H9 (cell line): Measurements from ENCODE around the gene ZDHHC3. TPM values are rescaled to one million over a fixed set of nuclear protein-coding genes. Genes with fewer than 3 reads are reported as not detected.

Source experiments
- DNase-seq: peaks from one replicate; pipeline ENCODE4 v3.0.0-alpha.2; 2017
- H2AFZ ChIP-seq: one replicate; pipeline ENCODE4 v1.6.1; 2013; ENCODE audit warnings: mild to moderate bottlenecking, low read length, control low read depth, moderate library complexity
- H2AK5ac ChIP-seq: 2 replicates; pipeline ENCODE4 v1.6.1; 2013; ENCODE audit warnings: low read length, control low read depth, mixed read lengths; ENCODE audit not compliant: insufficient read length
- H2BK120ac ChIP-seq: one replicate; pipeline ENCODE4 v1.6.1; 2013; ENCODE audit warnings: low read depth, mild to moderate bottlenecking, low read length, control low read depth, inconsistent platforms; ENCODE audit not compliant: poor library complexity, severe bottlenecking
- H2BK12ac ChIP-seq: 2 replicates; pipeline ENCODE4 v1.6.1; 2013; ENCODE audit warnings: low read length, control low read depth, mixed read lengths, low read depth; ENCODE audit not compliant: insufficient read length
- H2BK15ac ChIP-seq: 2 replicates; pipeline ENCODE4 v1.6.1; 2013; ENCODE audit warnings: low read depth, low read length, control low read depth
- H2BK20ac ChIP-seq: one replicate; pipeline ENCODE4 v1.6.1; 2013; ENCODE audit warnings: low read depth, mild to moderate bottlenecking, low read length, control low read depth, inconsistent platforms; ENCODE audit not compliant: poor library complexity, severe bottlenecking
- H2BK5ac ChIP-seq: 2 replicates; pipeline ENCODE4 v1.6.1; 2013; ENCODE audit warnings: low read length, control low read depth, mixed read lengths; ENCODE audit not compliant: insufficient read length
- H3K14ac ChIP-seq: 2 replicates; pipeline ENCODE4 v1.6.1; 2013; ENCODE audit warnings: low read length, control low read depth; ENCODE audit not compliant: insufficient read depth
- H3K18ac ChIP-seq: 2 replicates; pipeline ENCODE4 v1.6.1; 2013; ENCODE audit warnings: low read depth, mild to moderate bottlenecking, mixed read lengths, low read length, control low read depth; ENCODE audit not compliant: insufficient read length
- H3K23ac ChIP-seq: 2 replicates; pipeline ENCODE4 v1.6.1; 2013; ENCODE audit warnings: low read length, control low read depth, mixed read lengths, low read depth; ENCODE audit not compliant: insufficient read length
- H3K23me2 ChIP-seq: 2 replicates; pipeline ENCODE4 v1.6.1; 2013; ENCODE audit warnings: low read depth, mild to moderate bottlenecking, mixed read lengths, low read length, control low read depth; ENCODE audit not compliant: insufficient read length, poor library complexity, severe bottlenecking
- H3K27ac ChIP-seq: 2 replicates; pipeline ENCODE4 v1.5.1; 2013; ENCODE audit warnings: low read length, control low read depth, mixed read lengths, low read depth; ENCODE audit not compliant: insufficient read length
- H3K27me3 ChIP-seq: 2 replicates; pipeline ENCODE4 v1.6.1; 2013; ENCODE audit warnings: low read length, control low read depth, inconsistent platforms; ENCODE audit not compliant: insufficient read depth
- H3K4ac ChIP-seq: 2 replicates; pipeline ENCODE4 v1.6.1; 2013; ENCODE audit warnings: low read depth, mild to moderate bottlenecking, control low read depth, inconsistent platforms, low read length, moderate library complexity
- H3K4me1 ChIP-seq: 2 replicates; pipeline ENCODE4 v1.6.1; 2013; ENCODE audit warnings: low read length, control low read depth, inconsistent platforms; ENCODE audit not compliant: insufficient read depth
- H3K4me2 ChIP-seq: 2 replicates; pipeline ENCODE4 v1.6.1; 2013; ENCODE audit warnings: low read length, control low read depth, mixed read lengths; ENCODE audit not compliant: insufficient read length, insufficient read depth
- H3K56ac ChIP-seq: 2 replicates; pipeline ENCODE4 v1.6.1; 2013; ENCODE audit warnings: low read depth, mild to moderate bottlenecking, mixed read lengths, low read length, control low read depth; ENCODE audit not compliant: insufficient read length
- H3K79me1 ChIP-seq: 2 replicates; pipeline ENCODE4 v1.6.1; 2013; ENCODE audit warnings: low read depth, mild to moderate bottlenecking, moderate library complexity, low read length, control low read depth, inconsistent platforms; ENCODE audit not compliant: insufficient read depth, poor library complexity, severe bottlenecking
- H3K79me2 ChIP-seq: 2 replicates; pipeline ENCODE4 v1.6.1; 2013; ENCODE audit warnings: low read length, control low read depth, inconsistent platforms; ENCODE audit not compliant: insufficient read depth
- H3K9ac ChIP-seq: 2 replicates; pipeline ENCODE4 v1.6.1; 2013; ENCODE audit warnings: low read length, control low read depth, mixed read lengths; ENCODE audit not compliant: insufficient read length; ENCODE audit errors: extremely low read depth
- H3K9me3 ChIP-seq: one replicate; pipeline ENCODE4 v1.6.1; 2013; ENCODE audit warnings: low read depth, low read length, inconsistent platforms; ENCODE audit not compliant: control insufficient read depth
- H3T11ph ChIP-seq: one replicate; pipeline ENCODE4 v1.6.1; 2013; ENCODE audit warnings: mild to moderate bottlenecking, low read length, control low read depth, inconsistent platforms
- H4K20me1 ChIP-seq: one replicate; pipeline ENCODE4 v1.6.1; 2013; ENCODE audit not compliant: control insufficient read depth, insufficient read length, insufficient read depth
- H4K5ac ChIP-seq: 2 replicates; pipeline ENCODE4 v1.6.1; 2013; ENCODE audit warnings: low read depth, mild to moderate bottlenecking, mixed read lengths, low read length, control low read depth; ENCODE audit not compliant: insufficient read length
- H4K8ac ChIP-seq: replicated peaks from 2 replicates; pipeline ENCODE4 v1.6.1; 2013; ENCODE audit warnings: low read length, control low read depth, mixed read lengths, low read depth; ENCODE audit not compliant: insufficient read length
- H4K91ac ChIP-seq: 2 replicates; pipeline ENCODE4 v1.6.1; 2013; ENCODE audit warnings: low read depth, mild to moderate bottlenecking, moderate library complexity, mixed read lengths, low read length, control low read depth; ENCODE audit not compliant: insufficient read length
- H3K27ac Mint-ChIP-seq, 3 experiments: 2 replicates in 2 of 3; 3 replicates in 1 of 3; pipeline ENCODE4 v1.8.0; 2020 to 2021; ENCODE audit warnings: mixed read lengths in 3 of 3, mild to moderate bottlenecking in 1 of 3, moderate library complexity in 1 of 3
- H3K27me3 Mint-ChIP-seq: 2 replicates; pipeline ENCODE4 v1.8.0; 2021; ENCODE audit warnings: low read depth, mild to moderate bottlenecking, moderate library complexity, mixed read lengths
- H3K36me3 Mint-ChIP-seq, 3 experiments: 2 replicates in 2 of 3; 3 replicates in 1 of 3; pipeline ENCODE4 v1.8.0; 2020 to 2021; ENCODE audit warnings: low read depth in 3 of 3, mixed read lengths in 3 of 3; ENCODE audit not compliant: insufficient read depth in 1 of 3
- H3K4me1 Mint-ChIP-seq, 2 experiments: 2 replicates each; pipeline ENCODE4 v1.8.0; 2020; ENCODE audit warnings: mixed read lengths in 2 of 2
- H3K4me3 Mint-ChIP-seq, 2 experiments: 2 replicates in 1 of 2; 3 replicates in 1 of 2; pipeline ENCODE4 v1.8.0; 2020 to 2021; ENCODE audit warnings: mild to moderate bottlenecking in 2 of 2, mixed read lengths in 2 of 2, moderate library complexity in 1 of 2
- H3K9me3 Mint-ChIP-seq, 2 experiments: 2 replicates in 1 of 2; 3 replicates in 1 of 2; pipeline ENCODE4 v1.8.0; 2020; ENCODE audit warnings: mild to moderate bottlenecking in 2 of 2, mixed read lengths in 2 of 2, moderate library complexity in 1 of 2
- CTCF ChIP-seq: fragments of 200-600 bp; sonication (generic); conservative IDR thresholded peaks from 3 replicates; pipeline ENCODE4 v1.8.0; 2021; ENCODE audit warnings: antibody characterized with exemption, mild to moderate bottlenecking
- WGBS: extraction: QIAGEN DNeasy Blood & Tissue Kit; methylation state at CpG from one replicate; pipeline ENCODE4 v1.1.7; 2013; ENCODE audit warnings: missing lambda C conversion rate, low lambda C conversion rate, mixed read lengths; ENCODE audit not compliant: insufficient read length; ENCODE audit errors: extremely low coverage; 5-methylcytosine and 5-hydroxymethylcytosine counted together
- total RNA-seq: library from RNA; stranded (reverse); gene quantifications from 2 replicates; pipeline ENCODE4 v1.2.1, GENCODE V29; 2021

Gene ZDHHC3
- total RNA-seq, 1 experiment from 2014 or later = 71.3 TPM

- WGBS = no CpG with 5 or more reads among the region's 4 CpGs
- H3K4me1 Mint-ChIP-seq = peaks cover 26 to 28% of the 10 kb centered on the region in 2 experiments
- H4K8ac ChIP-seq = no peak overlapping the region
- H3K27ac Mint-ChIP-seq = no peak overlapping the region
- H4K5ac ChIP-seq = no peak overlapping the region
- no peaks in the 10 kb centered on the region; a peak in 1 of 5 replicates for H3K9me3 Mint-ChIP-seq
- no peak overlapping the region for H2BK15ac ChIP-seq
- H3K36me3 Mint-ChIP-seq = peaks cover 4 to 5% (median 5%) of the 10 kb centered on the region in 3 experiments; a peak in 4 of 7 replicates
- H4K91ac ChIP-seq = no peak overlapping the region
- H3K56ac ChIP-seq = no peak overlapping the region
- no peak overlapping the region for H2BK120ac ChIP-seq
- no peak overlapping the region for H2BK12ac ChIP-seq
- H3K4ac ChIP-seq = no peak overlapping the region
- H3K9me3 ChIP-seq = no peaks in the 10 kb centered on the region
- H3K4me1 ChIP-seq = 0 out of 2 replicates have a peak, but pooled peaks cover 4% of the 10 kb centered on the region
- no peaks in the 10 kb centered on the region; the same call in 1 of the 2 replicates for H3K27me3 Mint-ChIP-seq
- no peak overlapping the region for H3K23ac ChIP-seq
- H2AK5ac ChIP-seq = no peak overlapping the region
- H3K27ac ChIP-seq = no peak overlapping the region
- H3K9ac ChIP-seq = no peak overlapping the region
- H2BK5ac ChIP-seq = no peak overlapping the region
- peaks cover 7% of the 10 kb centered on the region for H3K79me1 ChIP-seq
- no peak overlapping the region for H3T11ph ChIP-seq
- peak overlapping the region; percentile 74 for H3K4me2 ChIP-seq
- no peaks in the 10 kb centered on the region for H3K27me3 ChIP-seq
- peaks cover 5% of the 10 kb centered on the region for H3K23me2 ChIP-seq
- H3K4me3 Mint-ChIP-seq = peak overlapping the region; percentile 95 to 100
- TF ChIP-seq CTCF = no peak
- no peak for DNase-seq
- no peak overlapping the region for H3K14ac ChIP-seq
- H2AFZ ChIP-seq = no peak overlapping the region
- no peak overlapping the region for H2BK20ac ChIP-seq
- H3K18ac ChIP-seq = no peak overlapping the region
- H4K20me1 ChIP-seq = no peaks in the 10 kb centered on the region
- H3K79me2 ChIP-seq = peaks cover 17% of the 10 kb centered on the region; the same call in 1 of the 2 replicates
These were observed 1.6 kb downstream of the ZDHHC3 start for GRCh38 chr3:44974416-44974815.
